Measurements from ENCODE around the gene DPYD.

The DPYD gene

DNA sequence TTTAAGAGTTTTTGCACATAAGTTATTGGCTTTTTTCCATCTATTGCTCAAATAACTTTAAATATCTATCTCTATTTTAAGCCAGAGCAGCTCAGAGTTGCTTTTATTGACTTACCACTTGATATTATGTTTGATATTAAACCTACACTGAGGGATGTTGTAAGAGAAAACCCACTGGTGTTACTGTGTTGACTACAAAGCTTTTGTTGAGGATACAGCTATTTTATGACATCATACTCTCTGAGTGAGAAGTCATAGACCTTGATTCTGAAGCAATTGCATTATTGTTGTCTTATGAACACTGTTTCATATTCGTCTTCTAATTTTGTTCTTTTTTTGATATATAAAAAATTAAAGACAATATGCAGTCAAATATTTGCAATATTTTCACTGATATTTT, 638.9 kb downstream of the DPYD start:
- no CpG with 5 or more reads among the region's 1 CpG for WGBS

DNA sequence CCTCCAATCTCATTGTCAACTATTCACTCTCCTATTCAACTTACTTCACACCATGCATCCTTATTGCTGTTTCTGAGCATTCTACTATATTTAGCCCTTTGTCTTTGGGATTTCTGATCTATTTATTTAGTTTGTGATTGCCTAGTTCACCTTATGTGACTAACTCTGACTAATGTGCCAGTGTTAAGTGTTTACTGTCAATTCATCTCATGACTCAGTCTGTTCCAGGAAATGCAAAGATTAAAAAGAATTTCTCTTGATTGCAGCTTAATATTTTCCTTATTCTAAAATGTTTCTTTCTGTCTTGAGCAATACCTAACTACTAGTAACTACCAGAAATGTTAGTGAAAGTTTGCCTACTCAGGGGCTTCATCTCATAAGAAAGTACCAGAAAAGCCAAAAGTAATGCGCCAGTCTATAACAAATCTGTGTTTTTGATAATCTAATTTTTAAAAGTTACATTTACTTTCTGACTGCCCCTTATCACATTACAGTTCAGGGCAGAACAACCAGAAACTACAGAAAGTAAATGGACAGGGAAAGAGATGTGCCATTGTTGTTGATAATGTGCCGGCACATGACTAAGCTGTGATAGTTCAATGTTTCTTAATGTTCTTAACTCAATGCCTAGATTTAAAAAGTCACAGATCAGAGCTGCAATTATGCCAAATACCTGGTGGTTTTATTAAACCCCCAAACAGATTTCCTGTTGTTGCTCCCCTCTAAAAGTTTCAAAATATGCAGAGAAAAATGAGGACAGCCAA, 642.8 kb downstream of the DPYD start:
- Histone ChIP-seq H3K9me3 (ENCODE audit: insufficient read depth, low read depth, low read length) (no peaks in the 10 kb centered on the region), H3K4me1 (ENCODE audit: insufficient read depth, low read length) (no peaks in the 10 kb centered on the region), H3K36me3 (ENCODE audit: insufficient read depth, low read length) (no peaks in the 10 kb centered on the region), H3K4me3 (ENCODE audit: low read length) (no peak overlapping the region), H3K9ac (ENCODE audit: low read depth, low read length) (no peak overlapping the region), H3K27ac (ENCODE audit: low read depth, low read length) (no peak overlapping the region), H3K27me3 (ENCODE audit: insufficient read depth, low read length) (no peaks in the 10 kb centered on the region)
- WGBS = 95% methylated on average over 2 of the region's 2 CpGs

More for the DNA sequence above, 638.9 kb downstream of the DPYD start:
- H3K9me3 ChIP-seq (ENCODE audit: insufficient read depth, low read depth, low read length) = no peaks in the 10 kb centered on the region
- no peaks in the 10 kb centered on the region for H3K4me1 ChIP-seq (ENCODE audit: insufficient read depth, low read length)
- H3K4me3 ChIP-seq (ENCODE audit: low read length) = no peak overlapping the region
- H3K9ac ChIP-seq (ENCODE audit: low read depth, low read length) = no peak overlapping the region
- H3K27me3 ChIP-seq (ENCODE audit: insufficient read depth, low read length) = no peaks in the 10 kb centered on the region
- H3K27ac ChIP-seq (ENCODE audit: low read depth, low read length) = no peak overlapping the region
- no peaks in the 10 kb centered on the region for H3K36me3 ChIP-seq (ENCODE audit: insufficient read depth, low read length)

- Histone ChIP-seq H3K27ac (ENCODE audit: low read depth, low read length) (no peak overlapping the region), H3K27me3 (ENCODE audit: insufficient read depth, low read length) (no peaks in the 10 kb centered on the region), H3K4me1 (ENCODE audit: insufficient read depth, low read length) (peaks cover 9% of the 10 kb centered on the region), H3K36me3 (ENCODE audit: insufficient read depth, low read length) (no peaks in the 10 kb centered on the region), H3K9me3 (ENCODE audit: insufficient read depth, low read depth, low read length) (no peaks in the 10 kb centered on the region), H3K4me3 (ENCODE audit: low read length) (no peak overlapping the region), H3K9ac (ENCODE audit: low read depth, low read length) (no peak overlapping the region)
- WGBS = 85% methylated on average over 4 of the region's 6 CpGs
Observed at GRCh38 chr1:97271916-97272788, 648.7 kb downstream of the DPYD start.

GRCh38 chr1:97270508-97271307, 650.1 kb downstream of the DPYD start:
- no peaks in the 10 kb centered on the region for H3K9me3 ChIP-seq (ENCODE audit: insufficient read depth, low read depth, low read length)
- no peak overlapping the region for H3K27ac ChIP-seq (ENCODE audit: low read depth, low read length)
- no peak overlapping the region for H3K4me3 ChIP-seq (ENCODE audit: low read length)
- peaks cover 9% of the 10 kb centered on the region for H3K4me1 ChIP-seq (ENCODE audit: insufficient read depth, low read length)
- 78% methylated on average over 3 of the region's 3 CpGs for WGBS
- H3K9ac ChIP-seq (ENCODE audit: low read depth, low read length) = no peak overlapping the region
- no peaks in the 10 kb centered on the region for H3K27me3 ChIP-seq (ENCODE audit: insufficient read depth, low read length)
- H3K36me3 ChIP-seq (ENCODE audit: insufficient read depth, low read length) = no peaks in the 10 kb centered on the region

DNA sequence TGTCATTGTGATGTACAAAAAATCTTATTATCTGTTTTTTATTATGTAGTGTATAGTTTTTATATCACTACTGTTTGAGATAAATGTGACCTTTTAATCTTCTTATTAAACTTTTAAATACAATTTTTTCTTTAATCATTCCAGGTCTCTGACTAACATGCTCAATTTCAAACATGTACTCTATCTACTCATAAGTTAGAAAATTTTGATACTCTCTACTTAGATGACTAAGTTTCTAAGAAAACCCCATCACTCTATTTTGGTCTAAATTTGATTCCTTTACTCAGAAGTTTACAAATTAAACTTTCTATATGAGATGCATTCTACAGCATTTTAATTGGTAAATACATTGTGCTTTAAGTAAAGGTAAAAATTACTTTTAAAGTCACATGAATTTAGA, 655.2 kb downstream of the DPYD start:
- Histone ChIP-seq H3K9me3 (ENCODE audit: insufficient read depth, low read depth, low read length) (no peaks in the 10 kb centered on the region), H3K27ac (ENCODE audit: low read depth, low read length) (no peak overlapping the region), H3K4me1 (ENCODE audit: insufficient read depth, low read length) (no peaks in the 10 kb centered on the region), H3K9ac (ENCODE audit: low read depth, low read length) (no peak overlapping the region), H3K4me3 (ENCODE audit: low read length) (no peak overlapping the region), H3K36me3 (ENCODE audit: insufficient read depth, low read length) (no peaks in the 10 kb centered on the region), H3K27me3 (ENCODE audit: insufficient read depth, low read length) (no peaks in the 10 kb centered on the region)

DNA sequence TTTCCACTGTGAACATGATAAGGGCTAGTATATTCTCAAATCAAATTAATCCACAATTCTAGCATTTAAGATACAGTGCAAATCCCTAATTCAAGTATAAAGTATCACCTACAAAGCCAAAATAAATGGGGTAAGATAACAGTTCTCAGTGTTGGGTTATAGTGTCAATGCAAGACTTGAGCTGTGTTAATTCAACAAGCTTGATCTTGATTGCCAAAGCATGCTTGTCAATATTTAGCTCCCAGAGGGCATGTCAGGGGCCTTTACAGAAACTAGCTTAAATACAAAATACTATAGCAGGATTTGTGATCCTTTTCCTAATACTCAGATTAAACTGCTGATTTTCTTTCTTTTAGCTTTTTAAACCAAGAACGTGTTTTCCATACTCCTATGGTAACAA, 658.0 kb downstream of the DPYD start:
- Histone ChIP-seq H3K9ac (ENCODE audit: low read depth, low read length) (no peak overlapping the region), H3K36me3 (ENCODE audit: insufficient read depth, low read length) (no peaks in the 10 kb centered on the region), H3K4me1 (ENCODE audit: insufficient read depth, low read length) (no peaks in the 10 kb centered on the region), H3K27ac (ENCODE audit: low read depth, low read length) (no peak overlapping the region), H3K27me3 (ENCODE audit: insufficient read depth, low read length) (no peaks in the 10 kb centered on the region), H3K4me3 (ENCODE audit: low read length) (no peak overlapping the region), H3K9me3 (ENCODE audit: insufficient read depth, low read depth, low read length) (no peaks in the 10 kb centered on the region)
- WGBS = no CpG with 5 or more reads among the region's 1 CpG

DNA sequence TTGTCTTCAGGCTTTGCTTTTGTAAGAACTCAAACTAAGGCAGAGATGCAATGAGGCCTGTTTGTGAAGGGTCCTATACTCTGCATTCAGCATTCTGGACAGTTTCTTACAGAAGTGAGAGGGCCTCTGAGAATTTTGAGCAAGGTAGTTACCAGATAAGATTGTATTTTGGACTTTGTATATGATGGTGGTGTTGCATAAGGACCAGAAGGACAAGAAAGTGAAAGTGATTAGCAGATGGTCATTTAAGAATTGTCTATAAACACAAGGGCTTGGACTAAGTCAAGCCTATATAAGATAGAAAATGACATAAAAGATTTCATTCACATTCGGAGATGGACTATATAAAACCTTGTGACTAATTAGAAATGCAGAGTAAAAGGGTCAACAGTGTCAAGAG, 662.2 kb downstream of the DPYD start:
- H3K36me3 ChIP-seq (ENCODE audit: insufficient read depth, low read length) = no peaks in the 10 kb centered on the region
- H3K9me3 ChIP-seq (ENCODE audit: insufficient read depth, low read depth, low read length) = no peaks in the 10 kb centered on the region
- H3K4me3 ChIP-seq (ENCODE audit: low read length) = no peak overlapping the region
- H3K27ac ChIP-seq (ENCODE audit: low read depth, low read length) = no peak overlapping the region
- 96% methylated on average over 1 of the region's 1 CpG for WGBS
- H3K9ac ChIP-seq (ENCODE audit: low read depth, low read length) = no peak overlapping the region
- no peaks in the 10 kb centered on the region for H3K4me1 ChIP-seq (ENCODE audit: insufficient read depth, low read length)
- H3K27me3 ChIP-seq (ENCODE audit: insufficient read depth, low read length) = no peaks in the 10 kb centered on the region

- Histone ChIP-seq H3K27ac (ENCODE audit: low read depth, low read length) (no peak overlapping the region), H3K4me3 (ENCODE audit: low read length) (no peak overlapping the region), H3K9me3 (ENCODE audit: insufficient read depth, low read depth, low read length) (no peaks in the 10 kb centered on the region), H3K4me1 (ENCODE audit: insufficient read depth, low read length) (no peaks in the 10 kb centered on the region), H3K27me3 (ENCODE audit: insufficient read depth, low read length) (no peaks in the 10 kb centered on the region), H3K36me3 (ENCODE audit: insufficient read depth, low read length) (no peaks in the 10 kb centered on the region), H3K9ac (ENCODE audit: low read depth, low read length) (no peak overlapping the region)
- WGBS = 95% methylated on average over 4 of the region's 4 CpGs
Observed at GRCh38 chr1:97254731-97255463, 665.9 kb downstream of the DPYD start.

- Histone ChIP-seq H3K27ac (ENCODE audit: low read depth, low read length) (no peak overlapping the region), H3K4me3 (ENCODE audit: low read length) (no peak overlapping the region), H3K9me3 (ENCODE audit: insufficient read depth, low read depth, low read length) (no peaks in the 10 kb centered on the region), H3K36me3 (ENCODE audit: insufficient read depth, low read length) (no peaks in the 10 kb centered on the region), H3K9ac (ENCODE audit: low read depth, low read length) (no peak overlapping the region), H3K27me3 (ENCODE audit: insufficient read depth, low read length) (no peaks in the 10 kb centered on the region), H3K4me1 (ENCODE audit: insufficient read depth, low read length) (no peaks in the 10 kb centered on the region)
- 89% methylated on average over 1 of the region's 3 CpGs for WGBS
Observed at GRCh38 chr1:97252925-97253324, 667.9 kb downstream of the DPYD start.

GRCh38 chr1:97252076-97252475, 668.8 kb downstream of the DPYD start:
- Histone ChIP-seq H3K27me3 (ENCODE audit: insufficient read depth, low read length) (no peaks in the 10 kb centered on the region), H3K4me1 (ENCODE audit: insufficient read depth, low read length) (no peaks in the 10 kb centered on the region), H3K27ac (ENCODE audit: low read depth, low read length) (no peak overlapping the region), H3K9me3 (ENCODE audit: insufficient read depth, low read depth, low read length) (no peaks in the 10 kb centered on the region), H3K9ac (ENCODE audit: low read depth, low read length) (no peak overlapping the region), H3K4me3 (ENCODE audit: low read length) (no peak overlapping the region), H3K36me3 (ENCODE audit: insufficient read depth, low read length) (no peaks in the 10 kb centered on the region)
- WGBS = no CpG with 5 or more reads among the region's 1 CpG
